GM23248 (cell line): ENCODE measurements around the gene VANGL1.

Source experiments
- EZH2 ChIP-seq: fragments of 200-600 bp; sonication (generic); IDR thresholded peaks from 2 replicates; pipeline ENCODE4 v1.6.1; 2018; ENCODE audit warnings: antibody characterized with exemption, mild to moderate bottlenecking; ENCODE audit not compliant: insufficient read depth, poor library complexity, severe bottlenecking
- EZH2phosphoT487 ChIP-seq: fragments of 200-600 bp; sonication (generic); IDR thresholded peaks from 2 replicates; pipeline ENCODE4 v1.6.1; 2018; ENCODE audit warnings: antibody characterized with exemption, moderate library complexity, mild to moderate bottlenecking, low read depth; ENCODE audit not compliant: insufficient read depth

- TF ChIP-seq EZH2 (no peak), EZH2phosphoT487 (no peak)
These were observed 99.0 kb downstream of the VANGL1 start for GRCh38 chr1:115740811-115741210.
